ENCODE data around the gene PFKFB4.

GRCh38 chr3:48567090-48567489 lies 10.5 kb upstream of the PFKFB4 start:
- no peak for TF ChIP-seq CTCF (IDR thresholded peaks at IDR 0.05)
- no peak for TF ChIP-seq EP300 (IDR thresholded peaks at IDR 0.05; ENCODE audit: borderline replicate concordance in 1 of 2, low read depth in 1 of 2, low read length in 1 of 2)
- no peak for TF ChIP-seq IRF3 (IDR thresholded peaks at IDR 0.05; ENCODE audit: low read depth, low read length)
- TF ChIP-seq MAX (IDR thresholded peaks at IDR 0.05; ENCODE audit: low read depth): no peak
- TF ChIP-seq RXRA (IDR thresholded peaks at IDR 0.05; ENCODE audit: borderline replicate concordance, low read depth): no peak
- no peak for TF ChIP-seq MXI1 (IDR thresholded peaks at IDR 0.05; ENCODE audit: low read depth, low read length)
- TF ChIP-seq POLR2AphosphoS5 (IDR thresholded peaks at IDR 0.05; ENCODE audit: low read depth, low read length): no peak
- no peak for TF ChIP-seq TAF1 (IDR thresholded peaks at IDR 0.05; ENCODE audit: borderline replicate concordance, low read depth, low read length)
